SK-N-MC (cell line): Measurements from ENCODE around the gene PHF2.

ENCODE experiments used
- EZH2 ChIP-seq: fragments of 200-600 bp; sonication (generic); IDR thresholded peaks from one replicate; pipeline ENCODE4 v1.6.1; 2017; ENCODE audit warnings: antibody characterized with exemption
- FOXP2 ChIP-seq: optimal IDR thresholded peaks from 2 replicates; pipeline ENCODE3; 2011; ENCODE audit warnings: mild to moderate bottlenecking, moderate library complexity; ENCODE audit not compliant: insufficient read depth; ENCODE audit errors: extremely low read length, control extremely low read depth
- POLR2AphosphoS5 ChIP-seq: IDR thresholded peaks from 2 replicates; pipeline ENCODE4 v1.6.1; 2012; ENCODE audit warnings: mild to moderate bottlenecking, low read depth, low read length, borderline replicate concordance

GRCh38 chr9:93612052-93612795 lies 35.8 kb downstream of the PHF2 start:
- no peak for TF ChIP-seq EZH2
- no peak for TF ChIP-seq POLR2AphosphoS5
- TF ChIP-seq FOXP2 = no peak
